BJ (cell line): ENCODE data around the gene TOPAZ1. TPM values are rescaled to one million over a fixed set of nuclear protein-coding genes. Genes with fewer than 3 reads are reported as not detected.

Experiments
- CTCF ChIA-PET: fragments of 350-600 bp; formaldehyde crosslinking; extraction: SDS; loops from one replicate; lab custom pipeline; 2021; ENCODE audit warnings: antibody characterized with exemption, inconsistent platforms; lab: Yijun Ruan, JAX
- POLR2A ChIA-PET: fragments of 300-600 bp; sonication (Branson Sonifier 250); formaldehyde crosslinking; extraction: SDS; loops from one replicate; lab custom pipeline; 2021; ENCODE audit warnings: antibody characterized with exemption; lab: Charles Lee
- DNase-seq: peaks from one replicate; pipeline ENCODE4 v3.0.0-alpha.2; 2011; ENCODE audit warnings: low read depth
- H3K27me3 ChIP-seq: 2 replicates; pipeline ENCODE4 v1.6.0; 2011; ENCODE audit warnings: low read length; ENCODE audit not compliant: control insufficient read depth, insufficient read depth
- H3K36me3 ChIP-seq: 2 replicates; pipeline ENCODE4 v1.5.1; 2011; ENCODE audit warnings: low read length; ENCODE audit not compliant: control insufficient read depth, insufficient read depth
- H3K4me3 ChIP-seq: 2 replicates; pipeline ENCODE4 v1.5.1; 2011; ENCODE audit warnings: low read depth, mild to moderate bottlenecking, control low read depth, low read length
- polyA plus RNA-seq: library from polyadenylated mRNA; depleted of rRNA; stranded (reverse); fragments of >200 nt; gene quantifications from 2 replicates; pipeline ENCODE4 v1.2.3, GENCODE V29; 2011
- TF ChIP-seq, protein P1 (sequence below): IDR thresholded peaks from 2 replicates; pipeline ENCODE4 v1.5.1; 2011; ENCODE audit warnings: low read depth, mild to moderate bottlenecking, control low read depth, inconsistent platforms, low read length, moderate library complexity; ENCODE audit not compliant: insufficient read depth

Gene TOPAZ1
- polyA plus RNA-seq, 1 experiment = not detected

DNA sequence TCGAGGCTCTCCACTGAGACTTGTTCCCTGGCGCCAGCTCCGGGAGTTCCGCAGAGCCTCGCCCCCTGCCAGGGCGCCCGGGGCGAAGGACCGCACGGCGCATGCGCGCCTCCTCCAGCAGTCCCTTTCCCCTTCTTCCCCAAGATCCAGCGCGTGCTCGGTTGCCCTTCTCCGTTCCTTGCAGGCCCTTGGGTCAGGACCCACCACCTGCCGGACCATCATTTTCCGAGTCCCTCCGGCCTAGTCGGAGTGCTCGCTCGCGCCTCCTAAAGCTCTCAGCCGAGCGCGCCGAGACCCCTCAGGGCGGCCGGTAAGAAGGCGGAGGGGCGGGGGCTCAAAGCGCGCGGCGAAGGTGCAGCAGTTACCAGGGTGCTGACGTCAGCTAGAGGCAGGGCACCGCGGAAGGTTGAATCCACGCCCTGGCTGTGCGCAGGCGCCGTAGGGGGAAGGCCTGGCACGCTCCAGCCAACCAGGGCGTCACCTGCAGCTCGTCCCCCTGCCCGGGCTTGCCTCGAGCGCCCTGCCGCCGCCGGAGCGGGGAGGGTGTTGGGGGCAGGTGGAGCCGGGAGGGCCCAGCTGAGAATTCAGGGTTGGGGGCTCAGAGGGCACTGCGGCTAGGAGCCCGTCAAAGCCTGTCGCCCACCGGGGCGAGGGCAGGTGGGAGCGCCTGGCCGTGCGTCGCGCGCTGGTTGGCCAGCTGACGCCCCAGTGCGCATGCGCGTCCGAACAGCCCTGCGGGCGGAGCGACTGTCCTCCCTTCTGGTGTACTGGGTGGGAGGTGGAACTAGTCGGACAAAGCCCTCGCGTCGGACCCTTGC is 96.5 kb downstream of the TOPAZ1 start, which contains the start of gene TCAIM:
Gene TCAIM (plus strand): TSS at position 757 of the 818 bp plus-strand sequence. CDS start 16,017 bp downstream, outside the sequence.
- CTCF ChIA-PET = interaction anchor here (0.6 to 7.0 kb wide), 4 partner anchors 10 to 1858 kb away, joined by 3 to 35 read pairs (median 6); no protein-coding TSS in a partner anchor

DNA sequence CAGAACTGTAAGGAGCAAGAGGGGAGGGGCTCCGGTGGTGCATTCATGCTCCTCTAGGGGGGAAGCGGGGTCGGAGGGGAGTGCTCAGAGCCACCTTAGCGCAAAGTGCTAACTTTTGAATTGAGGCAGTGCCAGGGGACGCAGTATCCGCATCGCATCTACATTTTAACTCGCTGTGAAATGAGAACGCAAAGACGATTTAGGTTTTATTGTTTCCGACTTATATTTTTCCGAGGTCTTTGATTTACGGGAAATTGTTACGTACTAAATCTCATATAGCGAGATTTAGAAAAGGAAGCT is 97.1 kb downstream of the TOPAZ1 start:
- Histone ChIP-seq H3K4me3 (peak overlapping the region; percentile 94), H3K36me3 (no peaks in the 10 kb centered on the region), H3K27me3 (no peaks in the 10 kb centered on the region)
- CTCF ChIA-PET = interaction anchor here (2.2 to 7.0 kb wide), 3 partner anchors 10 to 575 kb away, joined by 5 to 35 read pairs (median 8); no protein-coding TSS in a partner anchor
- POLR2A ChIA-PET = interaction anchor here (1.2 kb wide), 1 partner anchor 17 kb away, joined by 3 read pairs; no protein-coding TSS in a partner anchor
- no peak for DNase-seq
- TF ChIP-seq, protein P1, sequence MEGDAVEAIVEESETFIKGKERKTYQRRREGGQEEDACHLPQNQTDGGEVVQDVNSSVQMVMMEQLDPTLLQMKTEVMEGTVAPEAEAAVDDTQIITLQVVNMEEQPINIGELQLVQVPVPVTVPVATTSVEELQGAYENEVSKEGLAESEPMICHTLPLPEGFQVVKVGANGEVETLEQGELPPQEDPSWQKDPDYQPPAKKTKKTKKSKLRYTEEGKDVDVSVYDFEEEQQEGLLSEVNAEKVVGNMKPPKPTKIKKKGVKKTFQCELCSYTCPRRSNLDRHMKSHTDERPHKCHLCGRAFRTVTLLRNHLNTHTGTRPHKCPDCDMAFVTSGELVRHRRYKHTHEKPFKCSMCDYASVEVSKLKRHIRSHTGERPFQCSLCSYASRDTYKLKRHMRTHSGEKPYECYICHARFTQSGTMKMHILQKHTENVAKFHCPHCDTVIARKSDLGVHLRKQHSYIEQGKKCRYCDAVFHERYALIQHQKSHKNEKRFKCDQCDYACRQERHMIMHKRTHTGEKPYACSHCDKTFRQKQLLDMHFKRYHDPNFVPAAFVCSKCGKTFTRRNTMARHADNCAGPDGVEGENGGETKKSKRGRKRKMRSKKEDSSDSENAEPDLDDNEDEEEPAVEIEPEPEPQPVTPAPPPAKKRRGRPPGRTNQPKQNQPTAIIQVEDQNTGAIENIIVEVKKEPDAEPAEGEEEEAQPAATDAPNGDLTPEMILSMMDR = no peak

More for the DNA sequence above, 96.5 kb downstream of the TOPAZ1 start, which contains the start of gene TCAIM:
- TF ChIP-seq, protein P1 = no peak
- POLR2A ChIA-PET = interaction anchor here (0.5 to 1.2 kb wide), 3 partner anchors 15 to 487 kb away, joined by 3 read pairs; no protein-coding TSS in a partner anchor
- peak; percentile 76 for DNase-seq
- Histone ChIP-seq H3K27me3 (peaks cover 2% of the 10 kb centered on the region; the same call in 1 of the 2 replicates), H3K4me3 (peak within 1 kb of the TSS; percentile 94), H3K36me3 (no peaks in the 10 kb centered on the region)

DNA sequence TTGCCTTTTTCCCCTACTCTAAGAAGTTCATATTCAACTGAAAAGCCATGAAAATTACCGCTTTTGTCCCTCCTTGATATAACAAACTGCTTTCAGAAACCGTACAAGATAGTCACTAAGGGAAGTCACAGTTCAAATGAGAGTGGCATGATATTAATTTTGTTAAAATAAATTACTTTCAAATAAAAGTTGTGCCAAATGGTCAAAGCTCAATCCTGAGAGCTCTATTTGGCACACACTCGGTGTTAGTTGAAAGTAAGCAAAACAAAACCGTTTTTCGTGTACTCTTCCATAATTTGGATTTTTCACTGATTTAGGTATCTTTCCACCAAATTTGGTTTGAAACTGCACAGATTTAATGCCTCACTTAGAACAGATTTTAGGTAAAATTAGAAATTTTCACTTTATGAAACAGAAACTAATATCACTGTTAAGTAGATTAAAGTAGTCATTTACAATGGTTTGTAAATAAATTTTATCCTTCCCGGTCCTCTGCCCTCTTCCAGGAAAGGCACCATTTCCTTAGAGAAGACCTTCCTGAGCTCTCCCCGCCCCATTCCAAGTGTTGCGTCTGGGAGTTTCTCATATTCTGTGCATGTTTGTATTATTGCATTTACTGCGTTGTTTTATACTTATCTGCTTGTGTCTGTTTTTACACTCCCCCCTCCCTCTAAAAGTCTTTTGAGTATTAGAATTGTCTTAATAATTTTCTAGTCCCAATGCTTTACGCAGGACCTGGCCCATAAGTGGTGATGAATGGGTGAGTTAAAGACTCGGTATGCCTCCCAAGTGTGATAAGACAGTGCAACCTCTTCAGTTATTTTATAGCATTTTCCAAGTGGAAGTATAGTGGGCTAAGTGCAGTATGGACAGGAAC is 97.7 kb downstream of the TOPAZ1 start:
- H3K36me3 ChIP-seq = no peaks in the 10 kb centered on the region
- no peak for DNase-seq
- no peaks in the 10 kb centered on the region for H3K27me3 ChIP-seq
- TF ChIP-seq, protein P1 = no peak
- H3K4me3 ChIP-seq = peak overlapping the region; percentile 94
- CTCF ChIA-PET = interaction anchor here (2.2 to 7.0 kb wide), 2 partner anchors 16 to 574 kb away, joined by 5 to 35 read pairs; no protein-coding TSS in a partner anchor
- POLR2A ChIA-PET = interaction anchor here (1.2 kb wide), 1 partner anchor 16 kb away, joined by 3 read pairs; no protein-coding TSS in a partner anchor

DNA sequence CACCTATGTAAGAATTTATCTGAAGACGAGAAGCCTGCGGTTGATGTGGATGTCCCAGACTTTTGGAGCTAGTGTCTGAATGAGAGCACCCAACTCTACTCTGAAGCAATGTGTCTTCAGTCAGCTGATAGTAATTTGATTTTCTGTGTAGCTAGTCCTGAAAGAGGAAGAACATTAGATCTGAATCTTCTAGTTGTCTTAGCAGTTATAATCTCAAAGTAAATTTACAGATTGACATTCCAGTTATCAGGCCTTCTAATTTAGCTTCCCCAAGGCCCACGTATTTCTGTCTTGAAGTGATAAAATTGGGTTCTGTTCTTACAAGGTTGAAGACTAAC is 98.3 kb downstream of the TOPAZ1 start:
- no peak for DNase-seq
- Histone ChIP-seq H3K36me3 (no peaks in the 10 kb centered on the region), H3K27me3 (no peaks in the 10 kb centered on the region), H3K4me3 (no peak overlapping the region)
- ChIA-PET CTCF (interaction anchor here (7.0 kb wide), 1 partner anchor 17 kb away, joined by 35 read pairs; no protein-coding TSS in a partner anchor), POLR2A (no interaction called here)
- TF ChIP-seq, protein P1 = no peak
